Measurements from ENCODE around the gene C6orf136.

The C6orf136 gene

GRCh38 chr6:30617565-30618269 is 29.2 kb upstream of the C6orf136 start, which contains the start of gene MRPS18B:
MRPS18B (plus strand) TSS chr6:30617840; CDS start chr6:30617866, 26 bp downstream.
- peak within 1 kb of the TSS; percentile 96 for H3K4me3 ChIP-seq (ENCODE audit: insufficient read length, low read depth)
- H3K27me3 ChIP-seq (ENCODE audit: insufficient read depth, insufficient read length), result no peaks in the 10 kb centered on the region
- peaks cover 66% of the 10 kb centered on the region for H3K36me3 ChIP-seq (ENCODE audit: insufficient read depth, insufficient read length, low read length)
- TF ChIP-seq YY1 (IDR thresholded peaks at IDR 0.05; ENCODE audit: insufficient read depth, insufficient read length), result peak; percentile 82
- no peak for TF ChIP-seq ZNF274 (IDR thresholded peaks at IDR 0.05; ENCODE audit: low read depth, low read length)
- no peak for TF ChIP-seq SUZ12 (IDR thresholded peaks at IDR 0.05; ENCODE audit: extremely low read depth, insufficient read depth, insufficient read length)
- peak; percentile 90 for DNase-seq (ENCODE audit: low read depth, low spot score)
- H3K4me1 ChIP-seq (ENCODE audit: insufficient read depth, insufficient read length), result no peaks in the 10 kb centered on the region
- H3K9me3 ChIP-seq (ENCODE audit: insufficient read depth, low read length), result no peaks in the 10 kb centered on the region
- H3K9ac ChIP-seq (ENCODE audit: insufficient read length, low read depth), result peak within 1 kb of the TSS; percentile 99

- Histone ChIP-seq H3K36me3 (ENCODE audit: insufficient read depth, insufficient read length, low read length) (peaks cover 66% of the 10 kb centered on the region), H3K27me3 (ENCODE audit: insufficient read depth, insufficient read length) (no peaks in the 10 kb centered on the region), H3K4me3 (ENCODE audit: insufficient read length, low read depth) (peak overlapping the region; percentile 64), H3K4me1 (ENCODE audit: insufficient read depth, insufficient read length) (no peaks in the 10 kb centered on the region), H3K9me3 (ENCODE audit: insufficient read depth, low read length) (no peaks in the 10 kb centered on the region), H3K9ac (ENCODE audit: insufficient read length, low read depth) (peak overlapping the region; percentile 99)
- TF ChIP-seq YY1 (IDR thresholded peaks at IDR 0.05; ENCODE audit: insufficient read depth, insufficient read length) (no peak), ZNF274 (IDR thresholded peaks at IDR 0.05; ENCODE audit: low read depth, low read length) (no peak), SUZ12 (IDR thresholded peaks at IDR 0.05; ENCODE audit: extremely low read depth, insufficient read depth, insufficient read length) (no peak)
- DNase-seq (ENCODE audit: low read depth, low spot score), result no peak
These were observed 28.6 kb upstream of the C6orf136 start for GRCh38 chr6:30618270-30618797.

- H3K27me3 ChIP-seq (ENCODE audit: insufficient read depth, insufficient read length), result no peaks in the 10 kb centered on the region
- H3K36me3 ChIP-seq (ENCODE audit: insufficient read depth, insufficient read length, low read length), result peaks cover 66% of the 10 kb centered on the region
- H3K4me3 ChIP-seq (ENCODE audit: insufficient read length, low read depth), result no peak overlapping the region
- no peaks in the 10 kb centered on the region for H3K4me1 ChIP-seq (ENCODE audit: insufficient read depth, insufficient read length)
- no peaks in the 10 kb centered on the region for H3K9me3 ChIP-seq (ENCODE audit: insufficient read depth, low read length)
- TF ChIP-seq YY1 (IDR thresholded peaks at IDR 0.05; ENCODE audit: insufficient read depth, insufficient read length) (no peak), SUZ12 (IDR thresholded peaks at IDR 0.05; ENCODE audit: extremely low read depth, insufficient read depth, insufficient read length) (no peak), ZNF274 (IDR thresholded peaks at IDR 0.05; ENCODE audit: low read depth, low read length) (no peak)
- no peak overlapping the region for H3K9ac ChIP-seq (ENCODE audit: insufficient read length, low read depth)
- no peak for DNase-seq (ENCODE audit: low read depth, low spot score)
These were observed 27.4 kb upstream of the C6orf136 start for GRCh38 chr6:30619561-30619960.

DNA sequence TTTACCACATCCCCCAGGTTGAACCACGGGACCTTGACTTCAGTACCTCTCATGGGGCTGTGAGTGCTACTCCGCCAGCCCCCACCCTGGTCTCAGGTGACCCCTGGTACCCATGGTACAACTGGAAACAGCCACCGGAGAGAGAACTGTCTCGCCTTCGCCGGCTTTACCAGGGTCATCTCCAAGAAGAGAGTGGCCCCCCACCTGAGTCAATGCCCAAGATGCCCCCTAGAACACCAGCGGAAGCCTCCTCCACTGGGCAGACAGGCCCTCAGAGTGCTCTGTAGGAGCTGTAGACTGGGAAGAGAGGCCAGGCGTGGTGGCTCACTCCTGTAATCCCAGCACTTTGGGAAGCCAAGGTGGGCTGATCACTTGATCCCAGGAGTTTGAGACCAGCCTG is 21.4 kb upstream of the C6orf136 start:
- Histone ChIP-seq H3K27me3 (ENCODE audit: insufficient read depth, insufficient read length) (no peaks in the 10 kb centered on the region), H3K36me3 (ENCODE audit: insufficient read depth, insufficient read length, low read length) (peaks cover 83% of the 10 kb centered on the region), H3K4me3 (ENCODE audit: insufficient read length, low read depth) (no peak overlapping the region), H3K4me1 (ENCODE audit: insufficient read depth, insufficient read length) (peaks cover 3% of the 10 kb centered on the region), H3K9ac (ENCODE audit: insufficient read length, low read depth) (no peak overlapping the region), H3K9me3 (ENCODE audit: insufficient read depth, low read length) (no peaks in the 10 kb centered on the region)
- DNase-seq (ENCODE audit: low read depth, low spot score), result no peak
- TF ChIP-seq YY1 (IDR thresholded peaks at IDR 0.05; ENCODE audit: insufficient read depth, insufficient read length) (no peak), SUZ12 (IDR thresholded peaks at IDR 0.05; ENCODE audit: extremely low read depth, insufficient read depth, insufficient read length) (no peak), ZNF274 (IDR thresholded peaks at IDR 0.05; ENCODE audit: low read depth, low read length) (no peak)

DNA sequence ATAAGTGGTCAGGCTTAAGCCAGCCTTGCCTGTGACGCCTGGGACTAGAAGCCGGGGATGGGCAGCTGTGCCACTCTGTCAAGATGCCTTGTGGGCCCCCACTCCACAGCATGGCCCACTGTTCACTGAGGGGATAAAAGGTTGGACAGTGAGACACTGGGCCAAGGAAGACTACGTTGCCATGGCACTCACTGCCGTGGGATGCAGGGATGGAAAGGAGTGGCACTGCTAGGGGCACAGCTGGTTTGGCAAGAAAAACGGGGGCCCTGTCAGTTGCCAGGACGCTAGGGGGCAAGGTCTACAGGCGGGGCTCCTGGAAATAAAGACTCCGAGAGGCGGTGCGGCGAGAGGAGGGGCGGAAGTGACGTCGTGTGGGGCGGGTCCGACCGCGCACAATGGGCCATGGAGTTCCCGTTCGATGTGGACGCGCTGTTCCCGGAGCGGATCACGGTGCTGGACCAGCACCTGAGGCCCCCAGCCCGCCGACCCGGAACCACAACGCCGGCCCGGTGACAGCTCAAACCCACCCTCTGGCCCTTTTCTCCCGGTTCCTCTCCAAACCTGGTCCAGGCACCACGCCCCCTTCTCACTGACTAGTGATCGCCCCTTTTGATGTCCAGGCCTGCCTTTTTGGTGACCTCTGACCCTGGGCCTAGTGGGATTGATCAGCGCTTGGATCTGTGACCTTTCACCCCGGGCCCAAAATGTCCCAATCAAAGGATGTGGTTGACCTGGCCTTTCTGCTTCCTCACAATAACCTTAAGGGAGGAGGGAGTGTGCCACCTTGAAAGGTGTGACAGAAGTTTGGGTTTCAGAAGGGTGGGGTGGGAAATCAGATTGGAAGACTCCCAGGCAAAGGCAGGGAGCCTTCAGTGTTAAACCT is 20.2 kb upstream of the C6orf136 start, which contains the start of gene ATAT1:
TSS of gene ATAT1 (plus strand) at position 391 of the 883 bp plus-strand sequence.
- TF ChIP-seq SUZ12 (IDR thresholded peaks at IDR 0.05; ENCODE audit: extremely low read depth, insufficient read depth, insufficient read length), result no peak
- TF ChIP-seq ZNF274 (IDR thresholded peaks at IDR 0.05; ENCODE audit: low read depth, low read length), result no peak
- TF ChIP-seq YY1 (IDR thresholded peaks at IDR 0.05; ENCODE audit: insufficient read depth, insufficient read length), result no peak
- DNase-seq (ENCODE audit: low read depth, low spot score), result peak; percentile 32
- peaks cover 76% of the 10 kb centered on the region for H3K36me3 ChIP-seq (ENCODE audit: insufficient read depth, insufficient read length, low read length)
- no peaks in the 10 kb centered on the region for H3K27me3 ChIP-seq (ENCODE audit: insufficient read depth, insufficient read length)
- peak within 1 kb of the TSS; percentile 78 for H3K4me3 ChIP-seq (ENCODE audit: insufficient read length, low read depth)
- H3K9ac ChIP-seq (ENCODE audit: insufficient read length, low read depth), result peak within 1 kb of the TSS; percentile 86
- peaks cover 3% of the 10 kb centered on the region for H3K4me1 ChIP-seq (ENCODE audit: insufficient read depth, insufficient read length)
- no peaks in the 10 kb centered on the region for H3K9me3 ChIP-seq (ENCODE audit: insufficient read depth, low read length)

DNA sequence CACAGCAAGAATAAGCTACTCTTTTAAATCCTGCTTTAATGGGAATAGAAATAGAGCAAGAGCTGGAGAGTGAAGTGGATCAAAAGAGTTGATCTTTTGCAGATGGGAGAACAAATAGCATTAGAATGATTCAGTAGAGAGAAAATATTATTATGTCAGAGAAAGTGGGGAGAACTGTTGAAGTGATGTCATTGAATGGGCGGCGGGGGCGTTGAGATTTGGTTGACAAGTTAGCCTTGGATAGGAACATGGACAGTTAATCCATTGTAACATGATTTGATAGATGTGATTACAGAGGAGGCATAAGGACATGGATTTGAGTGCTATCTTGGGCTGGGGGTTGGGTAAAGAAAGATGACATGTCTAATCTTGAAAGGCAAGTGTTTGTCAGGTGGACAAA is 11.1 kb upstream of the C6orf136 start:
- peaks cover 33% of the 10 kb centered on the region for H3K36me3 ChIP-seq (ENCODE audit: insufficient read depth, insufficient read length, low read length)
- TF ChIP-seq SUZ12 (IDR thresholded peaks at IDR 0.05; ENCODE audit: extremely low read depth, insufficient read depth, insufficient read length) (no peak), ZNF274 (IDR thresholded peaks at IDR 0.05; ENCODE audit: low read depth, low read length) (no peak), YY1 (IDR thresholded peaks at IDR 0.05; ENCODE audit: insufficient read depth, insufficient read length) (no peak)
- no peaks in the 10 kb centered on the region for H3K9me3 ChIP-seq (ENCODE audit: insufficient read depth, low read length)

More for the DNA sequence above, 11.1 kb upstream of the C6orf136 start:
- no peak for DNase-seq (ENCODE audit: low read depth, low spot score)
- Histone ChIP-seq H3K27me3 (ENCODE audit: insufficient read depth, insufficient read length) (no peaks in the 10 kb centered on the region), H3K4me1 (ENCODE audit: insufficient read depth, insufficient read length) (no peaks in the 10 kb centered on the region), H3K4me3 (ENCODE audit: insufficient read length, low read depth) (no peak overlapping the region), H3K9ac (ENCODE audit: insufficient read length, low read depth) (no peak overlapping the region)
